ENCODE measurements around the gene TGFBR3.

The TGFBR3 gene

DNA sequence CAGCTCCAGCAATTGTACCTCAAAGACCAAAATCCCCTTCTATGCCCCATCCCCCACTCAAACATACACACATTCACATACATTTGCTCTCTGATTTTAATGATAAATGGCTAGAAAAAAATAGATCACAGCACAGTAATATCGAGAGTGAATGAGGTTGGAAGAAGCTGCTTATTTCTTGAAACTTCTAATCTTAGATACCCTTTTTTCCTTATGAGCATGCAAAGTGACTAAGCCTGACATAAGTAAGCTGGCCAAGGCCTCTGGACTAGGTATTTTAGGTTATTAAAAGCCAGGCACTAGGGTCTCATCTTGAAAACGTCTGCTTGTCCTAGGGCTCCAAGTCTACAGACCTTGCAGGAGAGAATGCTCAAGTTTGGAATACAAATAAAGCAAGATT, 133.6 kb downstream of the TGFBR3 start:
- TF ChIP-seq, protein P1, sequence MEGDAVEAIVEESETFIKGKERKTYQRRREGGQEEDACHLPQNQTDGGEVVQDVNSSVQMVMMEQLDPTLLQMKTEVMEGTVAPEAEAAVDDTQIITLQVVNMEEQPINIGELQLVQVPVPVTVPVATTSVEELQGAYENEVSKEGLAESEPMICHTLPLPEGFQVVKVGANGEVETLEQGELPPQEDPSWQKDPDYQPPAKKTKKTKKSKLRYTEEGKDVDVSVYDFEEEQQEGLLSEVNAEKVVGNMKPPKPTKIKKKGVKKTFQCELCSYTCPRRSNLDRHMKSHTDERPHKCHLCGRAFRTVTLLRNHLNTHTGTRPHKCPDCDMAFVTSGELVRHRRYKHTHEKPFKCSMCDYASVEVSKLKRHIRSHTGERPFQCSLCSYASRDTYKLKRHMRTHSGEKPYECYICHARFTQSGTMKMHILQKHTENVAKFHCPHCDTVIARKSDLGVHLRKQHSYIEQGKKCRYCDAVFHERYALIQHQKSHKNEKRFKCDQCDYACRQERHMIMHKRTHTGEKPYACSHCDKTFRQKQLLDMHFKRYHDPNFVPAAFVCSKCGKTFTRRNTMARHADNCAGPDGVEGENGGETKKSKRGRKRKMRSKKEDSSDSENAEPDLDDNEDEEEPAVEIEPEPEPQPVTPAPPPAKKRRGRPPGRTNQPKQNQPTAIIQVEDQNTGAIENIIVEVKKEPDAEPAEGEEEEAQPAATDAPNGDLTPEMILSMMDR (IDR thresholded peaks at IDR 0.05; ENCODE audit: low read depth, low read length, missing control alignments), result no peak
- DNase-seq (ENCODE audit: extremely low read depth, low read depth), result no peak
- H3K4me3 ChIP-seq (replicated peaks; ENCODE audit: low read depth, low read length), result no peak overlapping the region

DNA sequence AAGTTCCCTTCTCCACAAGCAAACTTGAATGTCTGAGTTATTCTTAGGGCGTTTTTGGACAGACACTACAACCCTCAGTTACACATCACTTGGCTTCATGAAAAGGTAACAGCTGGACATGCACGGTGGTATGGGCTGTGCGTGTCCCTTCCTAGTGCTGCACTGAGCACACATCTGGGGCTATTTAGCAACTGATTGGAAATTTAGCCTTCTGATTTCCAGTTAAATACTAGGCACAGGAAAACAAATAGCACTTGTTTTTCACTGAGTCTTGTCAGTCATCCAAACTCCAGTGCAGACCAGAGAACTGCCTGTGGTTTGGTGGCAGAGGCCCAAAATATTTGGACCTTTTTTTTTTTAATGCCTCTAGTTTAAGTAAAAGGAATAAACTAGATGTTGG, 134.7 kb downstream of the TGFBR3 start:
- TF ChIP-seq, protein P1 (IDR thresholded peaks at IDR 0.05; ENCODE audit: low read depth, low read length, missing control alignments), result no peak
- no peak overlapping the region for H3K4me3 ChIP-seq (replicated peaks; ENCODE audit: low read depth, low read length)
- DNase-seq (ENCODE audit: extremely low read depth, low read depth), result peak; percentile 78

DNA sequence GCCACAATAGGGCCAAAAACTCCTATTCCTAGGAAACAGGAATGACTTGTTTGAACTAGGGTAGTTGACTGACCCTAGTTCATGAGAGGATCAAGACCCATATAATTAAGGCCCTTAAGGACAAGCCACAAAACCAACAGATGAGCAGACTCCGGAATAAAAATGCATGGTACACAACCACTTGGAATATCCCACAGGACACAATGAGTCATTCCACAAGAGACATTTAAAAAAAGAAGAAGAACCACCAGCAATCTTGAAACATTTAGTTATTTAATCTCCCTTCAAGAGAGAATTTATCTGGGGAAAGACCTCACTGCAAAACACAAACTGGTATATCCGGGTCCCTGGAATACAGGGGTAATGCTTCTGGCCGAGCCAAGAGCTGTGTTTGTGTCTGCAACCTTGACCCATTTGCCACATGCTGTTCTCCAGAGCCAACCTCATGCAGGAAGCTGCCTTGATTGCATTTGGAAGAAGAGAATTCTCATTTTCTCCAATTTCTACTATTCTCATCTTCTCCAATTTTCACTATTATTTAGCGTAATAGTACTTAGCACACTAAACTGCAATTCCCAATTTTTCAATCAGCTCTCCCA, 135.5 kb downstream of the TGFBR3 start:
- H3K4me3 ChIP-seq (replicated peaks; ENCODE audit: low read depth, low read length), result no peak overlapping the region
- no peak for DNase-seq (ENCODE audit: extremely low read depth, low read depth)
- TF ChIP-seq, protein P1 (IDR thresholded peaks at IDR 0.05; ENCODE audit: low read depth, low read length, missing control alignments), result no peak

DNA sequence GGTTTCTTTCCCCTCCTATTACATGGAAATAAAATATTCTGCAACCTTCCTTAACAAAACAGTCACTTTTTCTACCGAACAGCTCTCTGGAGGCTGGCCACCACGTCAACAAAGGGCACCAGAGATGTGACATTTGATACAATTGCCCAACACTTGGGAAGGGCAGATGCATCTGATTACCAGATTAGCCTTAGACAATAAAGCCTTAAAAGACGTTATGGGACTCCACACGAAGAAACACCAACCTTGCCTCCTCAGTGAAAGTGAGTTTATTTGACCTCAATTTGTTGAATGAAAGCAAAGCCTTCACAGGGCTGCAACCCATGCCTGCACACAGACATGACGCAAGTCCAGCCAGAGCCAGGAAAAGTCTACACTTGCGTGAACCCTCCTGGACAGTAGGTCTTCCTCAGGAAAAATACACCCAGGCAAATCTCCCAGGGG, 136.1 kb downstream of the TGFBR3 start:
- no peak overlapping the region for H3K4me3 ChIP-seq (replicated peaks; ENCODE audit: low read depth, low read length)
- no peak for DNase-seq (ENCODE audit: extremely low read depth, low read depth)
- TF ChIP-seq, protein P1 (IDR thresholded peaks at IDR 0.05; ENCODE audit: low read depth, low read length, missing control alignments), result no peak

DNA sequence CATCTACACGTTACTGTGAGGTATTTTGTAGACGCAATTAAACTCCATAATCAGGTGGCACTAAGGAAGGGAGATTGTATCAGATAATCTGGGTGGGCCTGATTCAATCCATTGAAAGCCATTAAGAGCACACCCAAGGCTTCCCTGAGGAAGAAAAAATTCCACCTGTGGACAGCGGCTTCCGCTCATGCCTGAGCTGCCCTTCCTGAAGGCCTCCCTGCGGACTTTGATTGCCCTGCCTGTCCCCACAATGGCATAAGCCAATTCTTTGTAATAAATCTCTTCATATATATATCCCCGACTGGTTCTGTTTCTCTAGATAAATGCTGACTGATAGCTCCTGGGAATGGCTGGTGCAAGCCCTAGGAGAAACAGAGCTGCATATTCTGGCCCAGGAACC, 138.3 kb downstream of the TGFBR3 start:
- no peak for DNase-seq (ENCODE audit: extremely low read depth, low read depth)
- TF ChIP-seq, protein P1 (IDR thresholded peaks at IDR 0.05; ENCODE audit: low read depth, low read length, missing control alignments), result no peak
- no peak overlapping the region for H3K4me3 ChIP-seq (replicated peaks; ENCODE audit: low read depth, low read length)

DNA sequence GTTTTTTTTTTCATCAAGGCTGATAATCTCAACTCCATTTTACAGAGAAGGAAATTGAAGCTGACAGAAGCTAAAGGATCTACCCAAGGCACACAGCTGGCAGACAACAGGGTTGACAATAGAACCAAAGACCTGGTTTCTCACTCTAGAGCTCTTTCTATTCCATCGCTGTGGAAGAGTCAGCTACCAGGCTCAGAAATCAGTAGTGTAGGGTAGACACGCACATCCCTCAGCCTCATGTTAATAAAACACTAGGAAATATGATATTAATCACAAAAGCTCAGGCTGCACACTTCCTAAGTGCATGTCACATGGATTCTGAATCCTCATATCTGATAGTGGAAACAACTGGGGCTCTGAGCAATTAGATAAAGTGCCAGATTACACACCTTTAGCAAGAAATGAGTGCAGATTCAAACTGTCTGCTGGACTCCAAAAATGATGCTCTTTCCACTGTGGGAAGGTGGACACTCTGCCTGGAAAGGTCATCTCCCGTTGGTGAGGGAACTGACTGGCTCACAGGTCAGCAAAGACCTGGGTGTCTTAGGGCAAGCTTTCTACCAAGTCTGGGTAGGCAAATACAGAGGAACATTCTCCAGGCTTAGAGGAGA, 139.1 kb downstream of the TGFBR3 start:
- no peak for DNase-seq (ENCODE audit: extremely low read depth, low read depth)
- TF ChIP-seq, protein P1 (IDR thresholded peaks at IDR 0.05; ENCODE audit: low read depth, low read length, missing control alignments), result no peak
- no peak overlapping the region for H3K4me3 ChIP-seq (replicated peaks; ENCODE audit: low read depth, low read length)
